Measurements from ENCODE around the gene MSANTD3. TPM values are rescaled to one million over a fixed set of nuclear protein-coding genes. Genes with fewer than 3 reads are reported as not detected.

Gene MSANTD3
- total RNA-seq, 2 experiments from 2014 or later: 8.8 to 9.6 TPM

DNA sequence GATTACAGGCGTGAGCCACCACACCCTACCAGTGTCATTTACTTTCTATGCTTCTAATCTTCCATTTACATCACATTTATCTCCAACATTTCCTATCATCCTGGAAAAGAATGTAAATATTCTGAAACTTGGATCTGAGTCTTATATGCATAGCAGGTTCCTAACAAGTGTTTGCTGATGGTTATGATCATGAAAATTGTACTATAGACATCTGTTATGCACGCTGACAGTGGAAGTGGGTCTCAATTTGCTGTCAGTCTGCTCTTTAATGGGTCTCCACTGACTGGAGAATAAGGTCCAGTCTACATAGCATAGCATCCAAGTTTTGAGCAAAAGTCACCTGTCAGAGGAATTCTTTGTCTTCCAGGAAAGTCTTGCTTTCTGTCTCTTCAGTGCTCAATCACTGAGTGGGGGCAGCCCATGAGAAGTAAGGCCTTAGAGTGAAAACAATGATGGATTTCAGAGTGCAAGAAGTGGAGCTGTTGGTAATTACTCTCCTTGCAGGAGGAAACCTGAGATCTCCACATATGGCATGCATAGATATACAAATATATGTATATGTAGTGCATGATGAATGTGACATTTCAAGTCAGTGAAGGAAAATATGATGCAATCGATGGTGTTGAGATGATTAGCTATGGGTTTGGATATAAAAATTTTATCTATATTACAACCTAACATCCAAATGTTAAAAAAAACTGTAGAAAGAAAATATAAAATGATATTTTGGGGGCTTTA, 29.2 kb upstream of the MSANTD3 start:
- no peak overlapping the region for H3K4me3 ChIP-seq (ENCODE audit: low read length)
- ChIA-PET CTCF (interaction anchor here (0.6 kb wide), 1 partner anchor 53 kb away, joined by 3 read pairs; no protein-coding TSS in a partner anchor), POLR2A (no interaction called here)
- H3K27ac ChIP-seq (ENCODE audit: low read depth in 1 of 2, low read length in 2 of 2): no peak overlapping the region
- Mint-ChIP-seq H3K27me3 (no peaks in the 10 kb centered on the region), H3K36me3 (ENCODE audit: low read depth) (no peaks in the 10 kb centered on the region), H3K4me3 (no peak overlapping the region), H3K27ac (no peak overlapping the region), H3K4me1 (ENCODE audit: low read depth) (no peaks in the 10 kb centered on the region), H3K9me3 (no peaks in the 10 kb centered on the region)
- H3K9me3 ChIP-seq (ENCODE audit: control insufficient read depth in 1 of 2, insufficient read depth in 1 of 2, low read length in 2 of 2): peaks cover 0 to 5% of the 10 kb centered on the region in 2 experiments
- H3K36me3 ChIP-seq (ENCODE audit: insufficient read depth, low read length): no peaks in the 10 kb centered on the region
- intact Hi-C loops (cut with DNase I, micrococcal nuclease): no loop called here
- H3K4me1 ChIP-seq (ENCODE audit: insufficient read depth, low read length): no peaks in the 10 kb centered on the region
- DNase-seq (no peak), ATAC-seq (ENCODE audit: poor library complexity) (no peak)
- TF ChIP-seq, protein P1, sequence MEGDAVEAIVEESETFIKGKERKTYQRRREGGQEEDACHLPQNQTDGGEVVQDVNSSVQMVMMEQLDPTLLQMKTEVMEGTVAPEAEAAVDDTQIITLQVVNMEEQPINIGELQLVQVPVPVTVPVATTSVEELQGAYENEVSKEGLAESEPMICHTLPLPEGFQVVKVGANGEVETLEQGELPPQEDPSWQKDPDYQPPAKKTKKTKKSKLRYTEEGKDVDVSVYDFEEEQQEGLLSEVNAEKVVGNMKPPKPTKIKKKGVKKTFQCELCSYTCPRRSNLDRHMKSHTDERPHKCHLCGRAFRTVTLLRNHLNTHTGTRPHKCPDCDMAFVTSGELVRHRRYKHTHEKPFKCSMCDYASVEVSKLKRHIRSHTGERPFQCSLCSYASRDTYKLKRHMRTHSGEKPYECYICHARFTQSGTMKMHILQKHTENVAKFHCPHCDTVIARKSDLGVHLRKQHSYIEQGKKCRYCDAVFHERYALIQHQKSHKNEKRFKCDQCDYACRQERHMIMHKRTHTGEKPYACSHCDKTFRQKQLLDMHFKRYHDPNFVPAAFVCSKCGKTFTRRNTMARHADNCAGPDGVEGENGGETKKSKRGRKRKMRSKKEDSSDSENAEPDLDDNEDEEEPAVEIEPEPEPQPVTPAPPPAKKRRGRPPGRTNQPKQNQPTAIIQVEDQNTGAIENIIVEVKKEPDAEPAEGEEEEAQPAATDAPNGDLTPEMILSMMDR (IDR thresholded peaks at IDR 0.05): no peak
- no peaks in the 10 kb centered on the region for H3K27me3 ChIP-seq (ENCODE audit: control insufficient read depth in 1 of 2, insufficient read depth in 2 of 2, low read length in 2 of 2)

DNA sequence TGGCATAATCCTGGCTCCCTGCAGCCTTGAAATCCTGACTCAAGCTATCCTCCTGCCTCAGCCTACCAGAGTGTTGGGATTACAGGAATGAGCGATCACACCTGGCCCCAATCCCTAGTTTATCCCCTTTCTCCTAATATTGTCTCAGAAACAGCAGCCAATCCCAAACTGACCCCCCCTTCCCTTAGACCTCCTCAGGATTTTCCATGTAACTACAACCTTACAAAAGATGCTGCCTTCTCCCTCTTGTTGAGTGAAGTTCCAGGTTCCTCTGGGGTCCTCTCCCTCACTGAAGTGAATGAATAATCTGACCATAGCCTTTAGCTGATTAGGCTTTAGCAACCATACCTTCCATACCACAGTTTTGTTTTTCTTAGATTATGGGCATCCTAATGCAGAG, 25.9 kb upstream of the MSANTD3 start:
- Histone ChIP-seq H3K27me3 (ENCODE audit: control insufficient read depth in 1 of 2, insufficient read depth in 2 of 2, low read length in 2 of 2) (no peaks in the 10 kb centered on the region), H3K4me3 (ENCODE audit: low read length) (no peak overlapping the region), H3K36me3 (ENCODE audit: insufficient read depth, low read length) (no peaks in the 10 kb centered on the region), H3K27ac (ENCODE audit: low read depth in 1 of 2, low read length in 2 of 2) (no peak overlapping the region), H3K4me1 (ENCODE audit: insufficient read depth, low read length) (no peaks in the 10 kb centered on the region), H3K9me3 (ENCODE audit: control insufficient read depth in 1 of 2, insufficient read depth in 1 of 2, low read length in 2 of 2) (no peaks in the 10 kb centered on the region)
- intact Hi-C loops (cut with DNase I, micrococcal nuclease): no loop called here
- Mint-ChIP-seq H3K4me1 (ENCODE audit: low read depth) (no peaks in the 10 kb centered on the region), H3K27ac (no peak overlapping the region), H3K27me3 (peaks cover 6% of the 10 kb centered on the region), H3K9me3 (no peaks in the 10 kb centered on the region), H3K4me3 (no peak overlapping the region), H3K36me3 (ENCODE audit: low read depth) (no peaks in the 10 kb centered on the region)
- TF ChIP-seq, protein P1 (IDR thresholded peaks at IDR 0.05): no peak
- ATAC-seq (ENCODE audit: poor library complexity) (no peak), DNase-seq (no peak)
- ChIA-PET POLR2A (no interaction called here), CTCF (interaction anchor here (0.6 kb wide), 1 partner anchor 76 kb away, joined by 3 read pairs; no protein-coding TSS in a partner anchor)

DNA sequence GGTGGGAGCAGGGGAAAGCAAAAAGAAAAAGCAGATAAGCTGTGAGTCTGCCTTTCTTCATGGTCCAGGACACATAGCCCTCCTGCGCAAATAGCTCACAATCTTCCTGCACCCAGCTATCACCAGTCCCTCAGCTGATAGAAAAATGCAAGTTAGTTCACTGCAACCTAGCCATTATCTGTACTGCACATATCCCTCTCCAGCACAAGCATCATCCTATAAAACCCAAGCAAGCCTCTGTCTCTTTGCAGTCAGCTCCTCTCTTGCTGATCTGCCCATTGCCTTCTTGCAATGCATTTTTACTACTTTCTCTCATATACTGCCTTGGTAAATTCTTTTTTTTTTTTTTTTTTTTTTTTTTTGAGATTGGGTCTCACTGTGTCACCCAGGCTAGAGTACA, 20.0 kb upstream of the MSANTD3 start:
- peaks cover 16% of the 10 kb centered on the region for H3K4me1 Mint-ChIP-seq (ENCODE audit: low read depth)
- H3K9me3 ChIP-seq (ENCODE audit: control insufficient read depth in 1 of 2, insufficient read depth in 1 of 2, low read length in 2 of 2): no peaks in the 10 kb centered on the region
- H3K36me3 ChIP-seq (ENCODE audit: insufficient read depth, low read length): no peaks in the 10 kb centered on the region
- no peak overlapping the region for H3K4me3 Mint-ChIP-seq
- TF ChIP-seq, protein P1 (IDR thresholded peaks at IDR 0.05): no peak
- H3K4me3 ChIP-seq (ENCODE audit: low read length): no peak overlapping the region
- DNase-seq (no peak), ATAC-seq (ENCODE audit: poor library complexity) (no peak)
- ChIA-PET POLR2A (no interaction called here), CTCF (interaction anchor here (1.6 kb wide), 1 partner anchor 31 kb away, joined by 3 read pairs; no protein-coding TSS in a partner anchor)
- H3K27ac Mint-ChIP-seq: no peak overlapping the region
- peaks cover 23% of the 10 kb centered on the region for H3K27me3 Mint-ChIP-seq
- no peaks in the 10 kb centered on the region for H3K36me3 Mint-ChIP-seq (ENCODE audit: low read depth)
- peaks cover 0 to 6% of the 10 kb centered on the region in 2 experiments for H3K27me3 ChIP-seq (ENCODE audit: control insufficient read depth in 1 of 2, insufficient read depth in 2 of 2, low read length in 2 of 2)
- H3K27ac ChIP-seq (ENCODE audit: low read depth in 1 of 2, low read length in 2 of 2): no peak overlapping the region
- H3K4me1 ChIP-seq (ENCODE audit: insufficient read depth, low read length): peaks cover 10% of the 10 kb centered on the region
- no peaks in the 10 kb centered on the region for H3K9me3 Mint-ChIP-seq
- intact Hi-C loops (cut with DNase I, micrococcal nuclease): no loop called here

Measured in CD4-positive, alpha-beta T cell (primary cell).